Measurements from ENCODE around the gene RNF25.

GRCh38 chr2:218635719-218636118, 36.1 kb downstream of the RNF25 start:
- TF ChIP-seq, protein P1, sequence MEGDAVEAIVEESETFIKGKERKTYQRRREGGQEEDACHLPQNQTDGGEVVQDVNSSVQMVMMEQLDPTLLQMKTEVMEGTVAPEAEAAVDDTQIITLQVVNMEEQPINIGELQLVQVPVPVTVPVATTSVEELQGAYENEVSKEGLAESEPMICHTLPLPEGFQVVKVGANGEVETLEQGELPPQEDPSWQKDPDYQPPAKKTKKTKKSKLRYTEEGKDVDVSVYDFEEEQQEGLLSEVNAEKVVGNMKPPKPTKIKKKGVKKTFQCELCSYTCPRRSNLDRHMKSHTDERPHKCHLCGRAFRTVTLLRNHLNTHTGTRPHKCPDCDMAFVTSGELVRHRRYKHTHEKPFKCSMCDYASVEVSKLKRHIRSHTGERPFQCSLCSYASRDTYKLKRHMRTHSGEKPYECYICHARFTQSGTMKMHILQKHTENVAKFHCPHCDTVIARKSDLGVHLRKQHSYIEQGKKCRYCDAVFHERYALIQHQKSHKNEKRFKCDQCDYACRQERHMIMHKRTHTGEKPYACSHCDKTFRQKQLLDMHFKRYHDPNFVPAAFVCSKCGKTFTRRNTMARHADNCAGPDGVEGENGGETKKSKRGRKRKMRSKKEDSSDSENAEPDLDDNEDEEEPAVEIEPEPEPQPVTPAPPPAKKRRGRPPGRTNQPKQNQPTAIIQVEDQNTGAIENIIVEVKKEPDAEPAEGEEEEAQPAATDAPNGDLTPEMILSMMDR (IDR thresholded peaks at IDR 0.05), result no peak
- TF ChIP-seq POLR2A (IDR thresholded peaks at IDR 0.05) (no peak), POLR2AphosphoS5 (IDR thresholded peaks at IDR 0.05; ENCODE audit: insufficient read depth in 1 of 2, low read depth in 1 of 2) (no peak)
